ENCODE data around the gene SASH1. TPM values are rescaled to one million over a fixed set of nuclear protein-coding genes. Genes with fewer than 3 reads are reported as not detected.

The SASH1 gene
- total and polyA plus RNA-seq, 2 experiments from 2014 or later = 7.5 to 7.8 TPM

DNA sequence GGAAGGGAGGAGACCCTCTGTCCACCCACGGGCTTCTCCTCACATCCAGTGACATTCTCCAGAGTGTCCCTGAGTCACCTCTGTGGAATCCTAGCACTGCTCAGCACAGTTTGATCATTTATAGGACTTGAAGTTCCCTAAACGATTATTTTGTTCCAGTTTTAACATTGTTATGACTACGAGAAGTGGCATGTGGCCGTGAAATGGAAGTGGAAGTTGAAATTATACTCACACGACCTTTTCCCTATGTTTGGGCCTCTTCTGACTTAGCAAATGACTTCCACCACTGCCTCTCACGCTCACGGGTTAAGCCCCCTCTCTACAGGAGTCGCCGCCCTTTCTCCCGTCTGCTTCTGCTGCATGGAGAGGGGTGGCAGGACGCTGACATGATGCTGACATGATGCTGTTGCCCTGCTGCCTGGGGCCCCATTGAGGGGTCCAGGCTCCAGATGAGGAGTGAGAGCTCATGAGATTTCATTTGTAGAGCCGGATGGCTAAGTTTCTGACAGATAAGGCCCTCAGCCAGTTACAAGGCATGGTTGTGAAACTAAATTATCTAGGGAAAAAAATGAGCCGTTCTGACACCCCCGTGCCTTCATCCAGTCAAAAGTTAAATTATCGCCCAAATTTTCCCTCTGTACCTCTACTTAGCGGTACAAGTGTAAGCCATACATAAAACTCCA is 250.6 kb downstream of the SASH1 start:
- Histone ChIP-seq H3K4me1 (ENCODE audit: insufficient read depth) (no peaks in the 10 kb centered on the region), H3K4me3 (no peak overlapping the region), H3K9me3 (ENCODE audit: low read depth) (no peaks in the 10 kb centered on the region), H3K36me3 (replicated peaks; ENCODE audit: insufficient read depth, low read depth) (no peaks in the 10 kb centered on the region), H4K20me1 (ENCODE audit: insufficient read depth, poor library complexity, severe bottlenecking) (no peaks in the 10 kb centered on the region), H3K79me2 (no peaks in the 10 kb centered on the region), H3K27me3 (no peaks in the 10 kb centered on the region), H3K27ac (no peak overlapping the region), H2AFZ (no peak overlapping the region), H3K4me2 (no peak overlapping the region), H3K9me2 (replicated peaks; ENCODE audit: insufficient read depth) (no peaks in the 10 kb centered on the region)
- 75% methylated on average over 16 of the region's 16 CpGs for WGBS (ENCODE audit: low lambda C conversion rate, missing lambda C conversion rate)
- TF ChIP-seq EZH2 (IDR thresholded peaks at IDR 0.05; ENCODE audit: borderline replicate concordance) = no peak
- no peak for TF ChIP-seq EZH2phosphoT487 (IDR thresholded peaks at IDR 0.05; ENCODE audit: low read depth, severe bottlenecking, unreplicated experiment)
- TF ChIP-seq, protein P1, sequence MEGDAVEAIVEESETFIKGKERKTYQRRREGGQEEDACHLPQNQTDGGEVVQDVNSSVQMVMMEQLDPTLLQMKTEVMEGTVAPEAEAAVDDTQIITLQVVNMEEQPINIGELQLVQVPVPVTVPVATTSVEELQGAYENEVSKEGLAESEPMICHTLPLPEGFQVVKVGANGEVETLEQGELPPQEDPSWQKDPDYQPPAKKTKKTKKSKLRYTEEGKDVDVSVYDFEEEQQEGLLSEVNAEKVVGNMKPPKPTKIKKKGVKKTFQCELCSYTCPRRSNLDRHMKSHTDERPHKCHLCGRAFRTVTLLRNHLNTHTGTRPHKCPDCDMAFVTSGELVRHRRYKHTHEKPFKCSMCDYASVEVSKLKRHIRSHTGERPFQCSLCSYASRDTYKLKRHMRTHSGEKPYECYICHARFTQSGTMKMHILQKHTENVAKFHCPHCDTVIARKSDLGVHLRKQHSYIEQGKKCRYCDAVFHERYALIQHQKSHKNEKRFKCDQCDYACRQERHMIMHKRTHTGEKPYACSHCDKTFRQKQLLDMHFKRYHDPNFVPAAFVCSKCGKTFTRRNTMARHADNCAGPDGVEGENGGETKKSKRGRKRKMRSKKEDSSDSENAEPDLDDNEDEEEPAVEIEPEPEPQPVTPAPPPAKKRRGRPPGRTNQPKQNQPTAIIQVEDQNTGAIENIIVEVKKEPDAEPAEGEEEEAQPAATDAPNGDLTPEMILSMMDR (IDR thresholded peaks at IDR 0.05; ENCODE audit: poor library complexity) = no peak
- no peak for DNase-seq (ENCODE audit: low spot score)

DNA sequence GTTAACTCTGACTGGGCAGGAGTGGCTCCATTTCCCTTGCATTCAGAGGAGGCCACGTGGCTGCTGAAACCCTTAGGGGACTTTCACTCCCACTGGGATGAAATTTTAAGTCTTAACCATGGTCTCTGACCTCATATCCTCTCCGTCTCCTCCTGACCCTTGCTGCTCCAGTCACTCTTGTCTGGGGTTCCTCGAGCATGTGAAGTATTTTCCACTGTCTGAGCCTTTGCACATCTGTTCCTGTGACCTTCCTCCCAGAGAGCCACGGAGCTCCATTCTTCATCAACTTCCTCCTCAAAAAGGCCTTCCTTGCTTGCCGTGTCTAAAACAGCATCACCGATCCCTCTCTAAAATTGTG is 251.2 kb downstream of the SASH1 start:
- H3K9me2 ChIP-seq (replicated peaks; ENCODE audit: insufficient read depth) = no peaks in the 10 kb centered on the region
- H4K20me1 ChIP-seq (ENCODE audit: insufficient read depth, poor library complexity, severe bottlenecking) = no peaks in the 10 kb centered on the region
- H3K4me2 ChIP-seq = no peak overlapping the region
- DNase-seq (ENCODE audit: low spot score) = no peak
- H3K4me3 ChIP-seq = no peak overlapping the region
- H3K27ac ChIP-seq = no peak overlapping the region
- no peaks in the 10 kb centered on the region for H3K9me3 ChIP-seq (ENCODE audit: low read depth)
- H3K79me2 ChIP-seq = no peaks in the 10 kb centered on the region
- H3K27me3 ChIP-seq = no peaks in the 10 kb centered on the region
- 85% methylated on average over 6 of the region's 6 CpGs for WGBS (ENCODE audit: low lambda C conversion rate, missing lambda C conversion rate)
- no peak for TF ChIP-seq EZH2phosphoT487 (IDR thresholded peaks at IDR 0.05; ENCODE audit: low read depth, severe bottlenecking, unreplicated experiment)
- no peak for TF ChIP-seq EZH2 (IDR thresholded peaks at IDR 0.05; ENCODE audit: borderline replicate concordance)
- TF ChIP-seq, protein P1 (IDR thresholded peaks at IDR 0.05; ENCODE audit: poor library complexity) = no peak
- no peaks in the 10 kb centered on the region for H3K36me3 ChIP-seq (replicated peaks; ENCODE audit: insufficient read depth, low read depth)
- H2AFZ ChIP-seq = no peak overlapping the region
- no peaks in the 10 kb centered on the region for H3K4me1 ChIP-seq (ENCODE audit: insufficient read depth)

DNA sequence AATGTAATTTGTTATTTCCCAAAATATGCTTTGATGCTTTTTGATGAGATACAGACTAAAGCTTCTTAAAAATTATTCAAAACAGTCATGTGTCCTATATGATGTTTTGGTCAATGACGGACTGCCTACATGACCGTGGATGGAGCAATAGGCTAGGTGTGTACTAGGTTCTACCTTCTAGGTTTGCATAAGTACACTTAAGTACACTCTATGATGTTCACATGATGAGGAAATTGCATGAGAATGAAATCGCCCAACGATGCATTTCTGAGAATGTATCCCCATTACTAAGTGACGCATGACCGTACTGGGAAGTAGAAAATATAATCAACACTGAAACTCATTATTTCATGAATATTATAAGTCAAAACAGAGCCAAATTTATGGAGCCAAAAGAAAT is 252.9 kb downstream of the SASH1 start:
- no peaks in the 10 kb centered on the region for H3K36me3 ChIP-seq (replicated peaks; ENCODE audit: insufficient read depth, low read depth)
- H3K4me3 ChIP-seq = no peak overlapping the region
- H2AFZ ChIP-seq = no peak overlapping the region
- no peak for TF ChIP-seq EZH2 (IDR thresholded peaks at IDR 0.05; ENCODE audit: borderline replicate concordance)
- no peak for TF ChIP-seq EZH2phosphoT487 (IDR thresholded peaks at IDR 0.05; ENCODE audit: low read depth, severe bottlenecking, unreplicated experiment)
- TF ChIP-seq, protein P1 (IDR thresholded peaks at IDR 0.05; ENCODE audit: poor library complexity) = no peak
- H3K9me3 ChIP-seq (ENCODE audit: low read depth) = no peaks in the 10 kb centered on the region
- 97% methylated on average over 6 of the region's 6 CpGs for WGBS (ENCODE audit: low lambda C conversion rate, missing lambda C conversion rate)
- no peaks in the 10 kb centered on the region for H3K9me2 ChIP-seq (replicated peaks; ENCODE audit: insufficient read depth)
- no peak for DNase-seq (ENCODE audit: low spot score)
- no peaks in the 10 kb centered on the region for H4K20me1 ChIP-seq (ENCODE audit: insufficient read depth, poor library complexity, severe bottlenecking)
- no peaks in the 10 kb centered on the region for H3K79me2 ChIP-seq
- peaks cover 8% of the 10 kb centered on the region for H3K4me1 ChIP-seq (ENCODE audit: insufficient read depth)
- H3K27ac ChIP-seq = no peak overlapping the region
- no peaks in the 10 kb centered on the region for H3K27me3 ChIP-seq
- no peak overlapping the region for H3K4me2 ChIP-seq
